Measurements from ENCODE around the gene SYT5. TPM values are rescaled to one million over a fixed set of nuclear protein-coding genes. Genes with fewer than 3 reads are reported as not detected.

SYT5 gene
- total and polyA plus RNA-seq, 9 of the 15 experiments (the other 6 are each of a cell fraction or from before 2014, with no cell fraction given) = 1.3 to 20.9 (median 8.8) TPM

GRCh38 chr19:55179606-55180484 lies at the start of gene SYT5 (continued):
- TF ChIP-seq REST (IDR thresholded peaks at IDR 0.05; ENCODE audit: borderline replicate concordance) (peak; percentile 99), REST (CRISPR knock-in tag; IDR thresholded peaks at IDR 0.05; ENCODE audit: low read depth) (peak; percentile 99), GMEB1 (CRISPR knock-in tag; IDR thresholded peaks at IDR 0.05) (no peak), ZBTB49 (CRISPR knock-in tag; IDR thresholded peaks at IDR 0.05; ENCODE audit: borderline replicate concordance) (peak; percentile 90), ZNF232 (CRISPR knock-in tag; IDR thresholded peaks at IDR 0.05) (peak; percentile 94), ZBTB26 (CRISPR knock-in tag; IDR thresholded peaks at IDR 0.05) (no peak), HEY1 (CRISPR knock-in tag; IDR thresholded peaks at IDR 0.05; ENCODE audit: borderline replicate concordance) (no peak), ZNF277 (CRISPR knock-in tag; IDR thresholded peaks at IDR 0.05; ENCODE audit: borderline replicate concordance) (no peak), CREB1 (IDR thresholded peaks at IDR 0.05) (no peak), CREB1 (CRISPR knock-in tag; IDR thresholded peaks at IDR 0.05) (peak; percentile 65; the same call in 1 of the 2 replicates)
